GM18909 (cell line): ENCODE results near the gene ECE1.
"Not testable (repeated sequence)": the region's sequence is repeated elsewhere in the genome, so short reads cannot be mapped to it uniquely, and the experiment has no call there.

Experiments used
- ATAC-seq: cut with Tn5 transposase; IDR thresholded peaks from one replicate; pipeline ENCODE4 v1.9.1; 2021; ENCODE audit warnings: mild to moderate bottlenecking; ENCODE audit not compliant: unreplicated experiment, poor library complexity

Gene ECE1

GRCh38 chr1:21237446-21238088 is 52.7 kb downstream of the ECE1 start:
- no peak for ATAC-seq

- ATAC-seq, result no peak
Measured at GRCh38 chr1:21236178-21236577, 54.1 kb downstream of the ECE1 start.

GRCh38 chr1:21234779-21235178 is 55.5 kb downstream of the ECE1 start:
- ATAC-seq, result no peak

- no peak for ATAC-seq
Measured at GRCh38 chr1:21233490-21233889, 56.8 kb downstream of the ECE1 start.

- ATAC-seq, result no peak
Measured at GRCh38 chr1:21232044-21232443, 58.2 kb downstream of the ECE1 start.

GRCh38 chr1:21229246-21230000 is 60.8 kb downstream of the ECE1 start:
- ATAC-seq, result no peak

GRCh38 chr1:21228224-21228623 is 62.0 kb downstream of the ECE1 start:
- ATAC-seq, result not testable (repeated sequence)

GRCh38 chr1:21225065-21225464 is 65.2 kb downstream of the ECE1 start:
- no peak for ATAC-seq

GRCh38 chr1:21220815-21221214 is 69.4 kb downstream of the ECE1 start:
- ATAC-seq, result no peak

- ATAC-seq, result no peak
Measured at GRCh38 chr1:21219674-21220073, 70.6 kb downstream of the ECE1 start.

- ATAC-seq, result no peak
Measured at GRCh38 chr1:21217812-21218596, 72.3 kb downstream of the ECE1 start.

- ATAC-seq, result no peak
Measured at GRCh38 chr1:21216835-21217811, 73.1 kb downstream of the ECE1 start.

- ATAC-seq, result no peak
Measured at GRCh38 chr1:21212126-21212525, 78.1 kb downstream of the ECE1 start.

GRCh38 chr1:21208137-21208700 is 82.0 kb downstream of the ECE1 start:
- not testable (repeated sequence) for ATAC-seq

GRCh38 chr1:21206117-21206516 is 84.1 kb downstream of the ECE1 start:
- ATAC-seq, result no peak

GRCh38 chr1:21205416-21205815 is 84.8 kb downstream of the ECE1 start:
- ATAC-seq, result no peak

- ATAC-seq, result no peak
Measured at GRCh38 chr1:21201650-21202049, 88.6 kb downstream of the ECE1 start.

- ATAC-seq, result not testable (repeated sequence)
Measured at GRCh38 chr1:21201238-21201637, 89.0 kb downstream of the ECE1 start.

- ATAC-seq, result no peak
Measured at GRCh38 chr1:21200767-21201166, 89.5 kb downstream of the ECE1 start.

- no peak for ATAC-seq
Measured at GRCh38 chr1:21198929-21199328, 91.3 kb downstream of the ECE1 start.
